HepG2 (cell line): ENCODE results near the gene DDX17. TPM values are rescaled to one million over a fixed set of nuclear protein-coding genes. Genes with fewer than 3 reads are reported as not detected.

Experiments used
- ATAC-seq: fragments of 200-7000 bp; cut with Tn5 transposase; 3 replicates; pipeline ENCODE4 v1.9.1; 2020; ENCODE audit warnings: mild to moderate bottlenecking, moderate library complexity
- BruUV-seq: library from RNA; stranded (reverse); fragments of 400-500 nt; replicated peaks from 2 replicates; lab custom pipeline; 2021; lab: Mats Ljungman, UMichigan
- CTCF ChIA-PET: fragments of 300-600 bp; formaldehyde crosslinking; extraction: SDS; loops from one replicate; lab custom pipeline; 2021; ENCODE audit warnings: low total read pairs, inconsistent platforms, low intra/inter-chr PET ratio; lab: Yijun Ruan, JAX
- POLR2A ChIA-PET: fragments of 350-600 bp; sonication (Branson Sonifier 250); formaldehyde crosslinking; loops from one replicate; lab custom pipeline; 2020; ENCODE audit warnings: antibody characterized with exemption, inconsistent platforms; lab: Yijun Ruan, JAX
- DNase-seq: peaks from one replicate; pipeline ENCODE4 v3.0.0-alpha.2; 2015; ENCODE audit warnings: low spot score
- FAIRE-seq: peaks from 3 replicates; lab custom pipeline; 2011; peaks lifted over from hg19 to GRCh38; lab: Jason Lieb, UNC
- H2AFZ ChIP-seq: one replicate; pipeline ENCODE4 v1.6.1; 2011; ENCODE audit warnings: low read length, inconsistent platforms
- H3K27ac ChIP-seq: fragments of 300-600 bp; 3 replicates; pipeline ENCODE4 v1.8.0; 2011; ENCODE audit warnings: mixed run types, mild to moderate bottlenecking, mixed read lengths, low read length, inconsistent platforms; ENCODE audit not compliant: insufficient read depth; ENCODE audit errors: extremely low read length
- H3K27me3 ChIP-seq, 2 experiments: fragments of 200-600 bp in 1 of 2; 2 replicates in 1 of 2; 3 replicates in 1 of 2; pipeline versions ENCODE4 v1.6.0 to v1.8.0; 2011; ENCODE audit warnings: low read length in 2 of 2, mild to moderate bottlenecking in 2 of 2, moderate library complexity in 2 of 2, inconsistent platforms in 1 of 2; ENCODE audit not compliant: insufficient read depth in 2 of 2, control insufficient read depth in 1 of 2
- H3K36me3 ChIP-seq, 2 experiments: fragments of 200-600 bp in 1 of 2; replicated peaks in 1 of 2; 2 replicates in 1 of 2; 3 replicates in 1 of 2; pipeline versions ENCODE4 v1.5.1 to v1.8.0; 2011; ENCODE audit warnings: low read length in 2 of 2, inconsistent platforms in 1 of 2; ENCODE audit not compliant: insufficient read depth in 2 of 2, control insufficient read depth in 1 of 2
- H3K4me1 ChIP-seq: 2 replicates; pipeline ENCODE4 v1.5.1; 2012; ENCODE audit warnings: low read length, inconsistent platforms; ENCODE audit not compliant: insufficient read depth
- H3K4me2 ChIP-seq: 2 replicates; pipeline ENCODE4 v1.6.0; 2011; ENCODE audit warnings: low read depth, low read length, inconsistent platforms
- H3K4me3 ChIP-seq, 3 experiments: fragments of 200-600 bp in 1 of 3; sonication (generic), shearing (Covaris generic) in 1 of 3; replicated peaks in 1 of 3; 2 replicates each; pipeline ENCODE4 v1.5.1; 2011 to 2016; ENCODE audit warnings: low read length in 3 of 3, inconsistent platforms in 2 of 3, low read depth in 2 of 3, mild to moderate bottlenecking in 2 of 3, control low read depth in 1 of 3, mixed read lengths in 1 of 3; ENCODE audit not compliant: insufficient read depth in 1 of 3
- H3K79me2 ChIP-seq: one replicate; pipeline ENCODE4 v1.6.1; 2011; ENCODE audit warnings: low read length, inconsistent platforms; ENCODE audit not compliant: insufficient read depth
- H3K9ac ChIP-seq: 2 replicates; pipeline ENCODE4 v1.6.0; 2011; ENCODE audit warnings: mild to moderate bottlenecking, low read depth, low read length, inconsistent platforms; ENCODE audit not compliant: insufficient read depth
- H3K9me3 ChIP-seq: 2 replicates; pipeline ENCODE4 v1.5.1; 2012; ENCODE audit warnings: mild to moderate bottlenecking, low read length
- H4K20me1 ChIP-seq: 2 replicates; pipeline ENCODE4 v1.6.0; 2011; ENCODE audit warnings: inconsistent platforms, mild to moderate bottlenecking, low read length, moderate library complexity; ENCODE audit not compliant: insufficient read depth
- CCAR2 ChIP-seq: fragments of 200-400 bp; formaldehyde crosslinking; optimal IDR thresholded peaks from 2 replicates; pipeline ENCODE3; 2018; ENCODE audit warnings: low read depth, mild to moderate bottlenecking, low read length, moderate library complexity
- DNMT3B ChIP-seq: conservative IDR thresholded peaks from 2 replicates; pipeline ENCODE4 v1.6.1; 2016; ENCODE audit warnings: missing biosample characterization, control low read depth
- GABPA ChIP-seq, 2 experiments: IDR thresholded peaks; 2 replicates each; pipeline ENCODE4 v1.6.1; 2011 to 2016; ENCODE audit warnings: low read depth in 2 of 2, low read length in 1 of 2, missing biosample characterization in 1 of 2, missing genetic modification characterization in 1 of 2
- GTF3A ChIP-seq: sonication (generic); formaldehyde crosslinking; conservative IDR thresholded peaks from 2 replicates; pipeline ENCODE4 v1.4.0; 2020; ENCODE audit warnings: mild to moderate bottlenecking, missing genetic modification reagents
- HOXA5 ChIP-seq: sonication (generic); formaldehyde crosslinking; IDR thresholded peaks from 2 replicates; pipeline ENCODE4 v1.4.0; 2020; ENCODE audit warnings: missing genetic modification reagents
- HOXA9 ChIP-seq: sonication (generic); formaldehyde crosslinking; IDR thresholded peaks from 2 replicates; pipeline ENCODE4 v1.8.1; 2022; ENCODE audit warnings: missing genetic modification reagents, mild to moderate bottlenecking, moderate library complexity, borderline replicate concordance
- MAZ ChIP-seq, 2 experiments: sonication (generic) in 1 of 2; formaldehyde crosslinking in 1 of 2; IDR thresholded peaks; 2 replicates each; pipeline versions ENCODE4 v1.5.0 to v1.6.1; 2012 to 2020; ENCODE audit warnings: low read depth in 2 of 2, mild to moderate bottlenecking in 2 of 2, borderline replicate concordance in 1 of 2, improper control_type of control experiment in 1 of 2, low read length in 1 of 2, missing genetic modification reagents in 1 of 2, moderate library complexity in 1 of 2
- MED1 ChIP-seq: sonication (generic); formaldehyde crosslinking; IDR thresholded peaks from 2 replicates; pipeline ENCODE4 v1.4.0; 2020; ENCODE audit warnings: missing genetic modification reagents
- MIXL1 ChIP-seq: IDR thresholded peaks from 2 replicates; pipeline ENCODE4 v1.6.1; 2016
- NFE2L2 ChIP-seq: fragments of 150-350 bp; IDR thresholded peaks from 2 replicates; pipeline ENCODE4 v1.6.1; 2014; ENCODE audit warnings: low read length
- POLR2G ChIP-seq: fragments of 200-400 bp; formaldehyde crosslinking; IDR thresholded peaks from 2 replicates; pipeline ENCODE4 v1.6.1; 2018; ENCODE audit warnings: mild to moderate bottlenecking, low read depth, low read length, moderate library complexity
- PPARG ChIP-seq: conservative IDR thresholded peaks from 2 replicates; pipeline ENCODE4 v1.6.1; 2016; ENCODE audit warnings: missing biosample characterization, missing genetic modification reagents
- RBM22 ChIP-seq: fragments of 200-400 bp; formaldehyde crosslinking; optimal IDR thresholded peaks from 2 replicates; pipeline ENCODE3; 2017; ENCODE audit warnings: mild to moderate bottlenecking, low read length, moderate library complexity
- SP5 ChIP-seq: IDR thresholded peaks from 2 replicates; pipeline ENCODE4 v1.6.1; 2016; ENCODE audit warnings: low read depth, borderline replicate concordance
- U2AF1 ChIP-seq: fragments of 200-400 bp; formaldehyde crosslinking; optimal IDR thresholded peaks from 2 replicates; pipeline ENCODE3; 2017; ENCODE audit warnings: mild to moderate bottlenecking, low read depth, low read length
- ZNF552 ChIP-seq: sonication (generic); formaldehyde crosslinking; IDR thresholded peaks from 2 replicates; pipeline ENCODE4 v1.9.0; 2022; ENCODE audit warnings: missing genetic modification reagents, mild to moderate bottlenecking, borderline replicate concordance
- ZNF780A ChIP-seq: sonication (generic); formaldehyde crosslinking; IDR thresholded peaks from 2 replicates; pipeline ENCODE4 v1.8.0; 2022; ENCODE audit warnings: mild to moderate bottlenecking, missing genetic modification reagents, moderate library complexity
- ZNF841 ChIP-seq: sonication (generic); formaldehyde crosslinking; IDR thresholded peaks from 2 replicates; pipeline ENCODE4 v1.8.1; 2023; ENCODE audit warnings: missing genetic modification reagents, borderline replicate concordance
- WGBS: methylation state at CpG from one replicate; pipeline ENCODE4 v1.1.6; 2017; ENCODE audit warnings: low lambda C conversion rate; 5-methylcytosine and 5-hydroxymethylcytosine counted together
- in situ Hi-C: cut with HindIII; loops from 2 replicates; pipeline ENCODE4 v1.10.0; 2017; ENCODE audit warnings: low pct_unique_long_range_greater_than_20kb; ENCODE audit not compliant: extremely low pct_ligation_motif_present
- intact Hi-C: fragments of 100-400 bp; cut with micrococcal nuclease; formaldehyde crosslinking; loops from one replicate; pipeline ENCODE4 v1.10.0; 2022; ENCODE audit not compliant: unreplicated experiment
- polyA plus RNA-seq, 8 experiments: library from polyadenylated mRNA; depleted of rRNA in 3 of 8; stranded (reverse) in 7 of 8; unstranded in 1 of 8; fragments of >200 nt; fragmentation: Illumina TruSeq in 4 of 8; extraction: Trizol in 4 of 8; gene quantifications; 2 replicates each; pipeline versions ENCODE4 v1.2.1 to v1.2.3, GENCODE V29; 2011 to 2016; ENCODE audit warnings: low read depth in 4 of 8, missing spikeins in 1 of 8, mixed read lengths in 1 of 8; ENCODE audit not compliant: insufficient read depth in 1 of 8
- total RNA-seq, 5 experiments: library from RNA; depleted of rRNA; stranded (reverse); fragments of >200 nt; fragmentation: Illumina TruSeq; extraction: Trizol; gene quantifications; 2 replicates each; pipeline ENCODE4 v1.2.3, GENCODE V29; 2016; ENCODE audit warnings: low read depth in 1 of 5
- TF ChIP-seq, protein P1 (sequence below): sonication (generic); formaldehyde crosslinking; IDR thresholded peaks from 2 replicates; pipeline ENCODE4 v1.4.0; 2020; ENCODE audit warnings: missing genetic modification reagents, mild to moderate bottlenecking, borderline replicate concordance
- TF ChIP-seq, protein P2 (sequence below): sonication (generic); formaldehyde crosslinking; IDR thresholded peaks from 2 replicates; pipeline ENCODE4 v1.4.0; 2020; ENCODE audit warnings: missing genetic modification reagents
- TF ChIP-seq, protein P3 (sequence below), 2 experiments: fragments of 450-650 bp in 1 of 2; sonication (generic) in 1 of 2; formaldehyde crosslinking; IDR thresholded peaks; 2 replicates each; pipeline versions ENCODE4 v1.5.0 to v1.8.0; 2020 to 2022; ENCODE audit warnings: mild to moderate bottlenecking in 1 of 2, missing genetic modification reagents in 1 of 2

DDX17 gene
- total and polyA plus RNA-seq, 2 of the 13 experiments (the other 11 are each of a cell fraction or from before 2014, with no cell fraction given), result 238 to 344 TPM

DNA sequence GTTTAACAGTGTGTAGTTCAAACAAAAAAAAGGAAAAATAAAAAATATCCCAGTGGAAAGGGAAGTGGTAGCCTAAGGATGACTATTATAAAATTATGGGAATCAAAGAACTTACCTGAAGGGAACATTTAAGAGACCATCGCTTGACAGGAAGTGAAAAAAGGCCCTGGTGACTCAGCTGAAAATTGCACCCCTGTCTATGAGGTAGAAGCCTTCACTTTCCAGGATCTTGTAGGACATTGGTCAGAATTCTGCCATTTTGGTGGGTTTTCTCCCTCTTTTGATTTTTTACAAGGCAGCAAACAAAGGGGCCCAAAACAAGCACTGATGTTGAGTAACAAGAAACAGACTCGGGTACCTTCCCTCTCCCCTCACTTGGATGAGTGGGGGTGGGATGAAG is 15.6 kb downstream of the DDX17 start:
- DNase-seq (no peak), ATAC-seq (no peak), FAIRE-seq (no peak)
- H4K20me1 ChIP-seq, result no peaks in the 10 kb centered on the region
- H3K4me2 ChIP-seq, result no peak overlapping the region
- H3K4me1 ChIP-seq, result peaks cover 34% of the 10 kb centered on the region
- no peaks in the 10 kb centered on the region for H3K9me3 ChIP-seq
- H2AFZ ChIP-seq, result no peak overlapping the region
- no TSS peak for BruUV-seq
- intact Hi-C loops (no loop called here), in situ Hi-C loops (no loop called here)
- H3K4me3 ChIP-seq, result no peak overlapping the region
- ChIA-PET POLR2A (interaction anchor here (2.7 to 3.6 kb wide), 2 partner anchors 9 to 11 kb away, joined by 16 to 18 read pairs; no protein-coding TSS in a partner anchor), CTCF (no interaction called here)
- H3K27me3 ChIP-seq, result no peaks in the 10 kb centered on the region
- H3K9ac ChIP-seq, result no peak overlapping the region
- peaks cover 34 to 80% of the 10 kb centered on the region in 2 experiments for H3K36me3 ChIP-seq
- no peaks in the 10 kb centered on the region for H3K79me2 ChIP-seq
- WGBS, result 80% methylated on average over 2 of the region's 2 CpGs
- H3K27ac ChIP-seq, result peak overlapping the region; percentile 34
- TF ChIP-seq RBM22 (peak; percentile 67), HOXA5 (CRISPR knock-in tag) (no peak), MIXL1 (no peak), ZNF552 (CRISPR knock-in tag) (no peak), DNMT3B (CRISPR knock-in tag) (no peak), GTF3A (CRISPR knock-in tag) (no peak), PPARG (CRISPR knock-in tag) (no peak), ZNF841 (CRISPR knock-in tag) (no peak), MED1 (CRISPR knock-in tag) (no peak), MAZ (IDR thresholded peaks at IDR 0.05; ENCODE audit: borderline replicate concordance, low read depth, low read length) (no peak), MAZ (CRISPR knock-in tag; IDR thresholded peaks at IDR 0.05; ENCODE audit: low read depth) (no peak), SP5 (CRISPR knock-in tag) (no peak), HOXA9 (CRISPR knock-in tag) (no peak), ZNF780A (no peak), POLR2G (peak; percentile 52), U2AF1 (no peak), NFE2L2 (peak; percentile 43; the same call in 1 of the 2 replicates), CCAR2 (no peak), GABPA (IDR thresholded peaks at IDR 0.05; ENCODE audit: low read depth, low read length) (no peak), GABPA (CRISPR knock-in tag; IDR thresholded peaks at IDR 0.05; ENCODE audit: low read depth) (0 out of 2 replicates have a peak, but pooled peaks have one; percentile 9)
- TF ChIP-seq, protein P1, sequence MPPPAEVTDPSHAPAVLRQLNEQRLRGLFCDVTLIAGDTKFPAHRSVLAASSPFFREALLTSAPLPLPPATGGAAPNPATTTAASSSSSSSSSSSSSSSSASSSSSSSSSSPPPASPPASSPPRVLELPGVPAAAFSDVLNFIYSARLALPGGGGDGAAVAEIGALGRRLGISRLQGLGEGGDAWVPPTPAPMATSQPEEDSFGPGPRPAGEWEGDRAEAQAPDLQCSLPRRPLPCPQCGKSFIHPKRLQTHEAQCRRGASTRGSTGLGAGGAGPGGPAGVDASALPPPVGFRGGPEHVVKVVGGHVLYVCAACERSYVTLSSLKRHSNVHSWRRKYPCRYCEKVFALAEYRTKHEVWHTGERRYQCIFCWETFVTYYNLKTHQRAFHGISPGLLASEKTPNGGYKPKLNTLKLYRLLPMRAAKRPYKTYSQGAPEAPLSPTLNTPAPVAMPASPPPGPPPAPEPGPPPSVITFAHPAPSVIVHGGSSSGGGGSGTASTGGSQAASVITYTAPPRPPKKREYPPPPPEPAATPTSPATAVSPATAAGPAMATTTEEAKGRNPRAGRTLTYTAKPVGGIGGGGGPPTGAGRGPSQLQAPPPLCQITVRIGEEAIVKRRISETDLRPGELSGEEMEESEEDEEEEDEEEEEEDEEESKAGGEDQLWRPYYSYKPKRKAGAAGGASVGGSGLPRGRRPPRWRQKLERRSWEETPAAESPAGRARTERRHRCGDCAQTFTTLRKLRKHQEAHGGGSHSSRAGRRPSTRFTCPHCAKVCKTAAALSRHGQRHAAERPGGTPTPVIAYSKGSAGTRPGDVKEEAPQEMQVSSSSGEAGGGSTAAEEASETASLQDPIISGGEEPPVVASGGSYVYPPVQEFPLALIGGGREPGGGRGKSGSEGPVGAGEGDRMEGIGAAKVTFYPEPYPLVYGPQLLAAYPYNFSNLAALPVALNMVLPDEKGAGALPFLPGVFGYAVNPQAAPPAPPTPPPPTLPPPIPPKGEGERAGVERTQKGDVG, result no peak
- TF ChIP-seq, protein P2, sequence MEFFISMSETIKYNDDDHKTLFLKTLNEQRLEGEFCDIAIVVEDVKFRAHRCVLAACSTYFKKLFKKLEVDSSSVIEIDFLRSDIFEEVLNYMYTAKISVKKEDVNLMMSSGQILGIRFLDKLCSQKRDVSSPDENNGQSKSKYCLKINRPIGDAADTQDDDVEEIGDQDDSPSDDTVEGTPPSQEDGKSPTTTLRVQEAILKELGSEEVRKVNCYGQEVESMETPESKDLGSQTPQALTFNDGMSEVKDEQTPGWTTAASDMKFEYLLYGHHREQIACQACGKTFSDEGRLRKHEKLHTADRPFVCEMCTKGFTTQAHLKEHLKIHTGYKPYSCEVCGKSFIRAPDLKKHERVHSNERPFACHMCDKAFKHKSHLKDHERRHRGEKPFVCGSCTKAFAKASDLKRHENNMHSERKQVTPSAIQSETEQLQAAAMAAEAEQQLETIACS (CRISPR knock-in tag), result no peak
- TF ChIP-seq, protein P3, sequence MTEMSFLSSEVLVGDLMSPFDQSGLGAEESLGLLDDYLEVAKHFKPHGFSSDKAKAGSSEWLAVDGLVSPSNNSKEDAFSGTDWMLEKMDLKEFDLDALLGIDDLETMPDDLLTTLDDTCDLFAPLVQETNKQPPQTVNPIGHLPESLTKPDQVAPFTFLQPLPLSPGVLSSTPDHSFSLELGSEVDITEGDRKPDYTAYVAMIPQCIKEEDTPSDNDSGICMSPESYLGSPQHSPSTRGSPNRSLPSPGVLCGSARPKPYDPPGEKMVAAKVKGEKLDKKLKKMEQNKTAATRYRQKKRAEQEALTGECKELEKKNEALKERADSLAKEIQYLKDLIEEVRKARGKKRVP (CRISPR knock-in tag; IDR thresholded peaks at IDR 0.05), result no peak
